ENCODE results near the gene HTRA2.

Gene HTRA2

DNA sequence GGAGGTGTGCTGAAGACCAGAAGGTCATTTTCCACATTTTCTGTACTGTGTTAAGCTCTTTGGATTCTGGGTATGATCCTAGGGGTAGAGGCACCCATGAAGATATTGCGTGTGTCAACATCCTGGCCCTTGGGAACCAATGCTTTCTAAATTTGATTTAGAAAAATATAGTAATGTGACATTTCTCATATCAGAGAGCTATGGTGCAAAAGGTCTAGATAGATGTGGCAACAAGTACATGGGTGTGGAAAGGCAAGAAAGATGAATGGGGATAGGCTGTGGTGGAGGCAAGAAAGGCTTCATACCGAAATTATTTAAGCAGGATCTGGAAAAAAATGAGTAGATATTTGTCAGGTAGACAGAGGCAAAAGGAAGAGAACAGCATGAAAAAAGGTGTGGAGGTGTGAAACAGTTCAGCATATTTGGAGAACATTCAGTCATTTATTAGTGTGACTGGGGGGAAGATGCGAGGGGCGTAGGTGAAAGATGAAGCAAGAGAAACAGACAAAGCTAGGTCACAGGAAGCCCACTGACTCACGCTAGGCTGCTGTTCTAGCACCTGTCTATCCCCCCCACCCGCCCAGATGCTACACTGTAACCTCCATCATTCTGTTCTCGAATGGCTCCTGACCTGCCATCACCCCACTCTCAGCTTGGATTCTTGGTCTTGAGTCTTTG, 36.5 kb downstream of the HTRA2 start:
- DNase-seq, result no peak

DNA sequence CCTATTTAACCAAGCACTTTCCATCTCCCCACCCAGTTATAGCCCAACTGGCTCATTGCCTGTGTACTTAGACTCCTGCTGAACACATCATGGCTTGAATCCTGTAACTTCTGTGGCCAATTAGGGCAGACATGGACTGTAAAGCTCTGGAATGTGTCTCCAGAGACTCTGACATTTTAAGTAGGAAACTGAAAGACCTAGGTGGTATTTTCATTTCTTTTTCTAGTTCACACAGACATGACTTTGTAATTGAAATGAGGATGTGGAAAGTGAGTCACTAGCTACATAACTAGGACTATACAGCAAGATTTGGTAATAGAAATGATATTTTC, 37.0 kb downstream of the HTRA2 start:
- DNase-seq, result peak; percentile 50

DNA sequence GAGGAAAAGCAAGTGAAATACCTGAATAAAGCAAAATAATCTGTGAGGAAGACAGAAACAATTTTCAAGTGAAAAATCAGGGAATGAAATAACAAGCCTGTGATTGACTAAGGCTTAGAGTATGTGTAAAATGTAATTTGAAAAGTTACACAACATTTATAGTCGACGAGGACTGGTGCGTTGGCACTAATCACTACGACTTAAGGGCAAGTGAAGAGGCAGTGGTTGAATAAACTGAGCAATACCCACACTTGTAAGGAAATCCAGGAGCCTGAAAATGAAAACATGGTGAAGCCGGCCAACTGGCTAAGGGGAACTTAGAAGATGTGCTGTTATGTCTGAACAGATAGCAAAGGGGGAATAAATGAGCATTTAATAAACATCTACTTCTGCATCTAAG, 38.1 kb downstream of the HTRA2 start:
- DNase-seq, result no peak

DNA sequence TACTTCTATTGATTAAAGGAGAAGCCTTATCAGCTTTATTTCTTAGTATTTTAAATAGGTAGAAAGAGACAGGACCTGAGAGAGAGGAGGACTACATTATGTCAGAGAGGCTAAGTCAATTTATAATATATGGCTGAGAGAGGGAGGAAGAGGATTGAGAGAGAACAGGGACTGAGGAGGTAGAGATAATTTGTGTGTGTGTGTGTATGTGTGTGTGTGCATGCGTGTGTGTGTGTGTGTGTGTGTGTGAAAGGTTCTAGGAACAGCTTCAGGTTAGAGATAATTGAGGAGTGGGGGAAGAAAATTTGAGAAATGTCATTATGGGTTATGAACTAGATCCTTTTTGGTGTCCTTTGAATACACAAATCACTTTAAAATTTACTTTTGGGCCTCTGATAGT, 40.0 kb downstream of the HTRA2 start:
- no peak for DNase-seq

DNA sequence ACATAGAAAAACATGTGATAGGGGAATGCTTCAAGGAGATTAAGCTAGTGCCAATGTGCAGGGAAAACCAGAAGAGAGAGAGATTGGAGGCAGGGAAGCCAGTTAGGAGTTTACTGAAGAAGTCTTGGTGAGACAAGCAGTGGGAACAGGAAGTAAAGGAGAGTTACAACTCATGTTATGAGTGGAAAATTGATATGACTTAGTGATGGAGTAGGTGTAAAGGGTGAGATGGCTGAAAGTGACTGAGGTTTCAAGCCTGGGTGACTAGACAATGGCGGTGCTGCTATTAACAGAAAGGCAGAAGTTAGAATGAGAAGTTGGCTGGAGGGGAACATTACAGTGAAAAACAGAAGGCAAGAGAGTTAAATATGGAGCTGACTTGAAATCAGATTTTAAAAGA, 41.3 kb downstream of the HTRA2 start:
- peak; percentile 65 for DNase-seq

DNA sequence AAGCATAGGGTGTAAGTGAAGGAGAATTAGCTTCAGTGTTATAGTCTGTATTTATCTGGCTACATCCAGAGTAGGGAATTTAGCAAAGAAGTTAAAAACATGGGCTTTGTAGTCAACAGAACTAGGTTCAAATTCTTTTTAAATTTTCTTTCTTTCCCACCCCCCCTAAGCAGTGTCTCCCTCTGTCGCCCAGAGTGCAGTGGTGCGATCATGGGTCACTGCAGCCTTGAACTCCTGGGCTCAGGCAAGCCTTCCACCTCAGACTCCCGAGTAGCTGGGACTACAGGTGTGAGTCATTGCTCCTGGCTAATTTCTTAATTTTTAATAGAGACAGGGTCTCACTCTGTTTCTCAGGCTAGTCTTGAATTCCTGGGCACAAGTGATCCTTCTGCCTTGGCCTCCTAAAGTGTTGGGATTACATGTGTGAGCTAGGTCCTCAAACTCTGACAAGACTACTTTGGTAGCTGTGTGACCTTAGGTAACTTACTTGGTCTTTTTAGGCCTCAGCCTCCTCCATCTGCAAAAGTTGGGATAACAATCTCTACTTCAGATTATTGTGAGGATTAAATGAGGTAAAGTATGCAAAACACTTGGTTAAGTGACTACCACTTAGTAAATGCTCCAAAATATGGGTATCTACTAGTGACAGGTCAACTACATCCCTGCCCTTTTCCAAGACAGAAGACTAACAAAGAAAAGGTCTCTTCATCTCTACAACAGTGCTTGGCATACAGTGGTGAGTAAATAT, 42.6 kb downstream of the HTRA2 start:
- DNase-seq, result no peak

- DNase-seq, result peak; percentile 79
These were observed 44.2 kb downstream of the HTRA2 start for GRCh38 chr2:74573747-74574562.

DNA sequence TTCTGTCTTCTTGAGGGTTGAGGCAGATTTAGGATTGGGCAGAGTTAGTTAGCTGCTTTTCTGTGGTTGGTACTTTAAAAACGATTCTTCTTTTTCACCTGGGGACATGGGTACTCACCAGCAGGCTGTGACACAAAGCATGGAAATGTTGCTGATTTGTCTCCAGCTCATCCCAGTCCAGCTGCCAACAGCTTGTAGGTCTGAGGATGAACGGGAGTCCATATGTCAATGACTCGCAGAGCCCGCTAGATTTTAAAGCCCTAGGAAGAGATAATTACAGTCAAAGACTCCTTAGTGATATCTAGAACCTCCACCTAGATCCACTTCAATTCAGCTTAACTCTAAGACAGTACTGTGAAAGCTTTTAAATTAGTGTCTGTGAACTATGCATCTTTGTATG, 45.6 kb downstream of the HTRA2 start:
- DNase-seq, result no peak

DNA sequence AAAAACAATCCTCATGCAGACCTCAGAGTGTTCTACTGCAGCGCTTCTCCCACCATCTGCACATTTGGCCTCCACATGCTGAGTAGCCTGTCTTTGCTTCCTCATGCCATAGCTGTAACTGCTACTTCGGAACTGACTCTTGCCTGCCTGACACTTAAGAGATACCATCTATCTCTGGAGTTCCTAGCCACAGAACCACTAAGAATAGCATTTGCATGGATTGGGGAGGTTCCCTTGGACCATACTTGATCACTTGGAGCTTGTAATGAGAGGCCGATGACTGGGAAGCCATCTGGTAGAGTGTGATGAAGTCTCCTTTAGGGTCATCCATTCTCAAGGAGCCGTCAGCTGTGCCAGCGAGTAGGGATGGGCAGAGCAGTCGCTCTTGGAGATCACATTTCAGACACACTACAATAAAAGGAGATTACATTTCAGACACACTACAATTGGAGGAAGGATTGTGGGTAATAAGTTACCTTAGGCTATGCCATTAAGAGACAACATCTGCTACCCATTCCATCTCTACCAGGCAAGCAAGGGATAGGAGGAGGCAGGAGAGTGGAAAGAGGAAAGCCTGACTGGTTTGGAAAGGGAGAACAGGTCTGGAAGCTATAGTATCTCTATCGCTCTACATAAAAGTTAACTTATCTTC, 46.6 kb downstream of the HTRA2 start:
- DNase-seq, result no peak

- DNase-seq, result no peak
These were observed 47.1 kb downstream of the HTRA2 start for GRCh38 chr2:74576863-74577229.

DNA sequence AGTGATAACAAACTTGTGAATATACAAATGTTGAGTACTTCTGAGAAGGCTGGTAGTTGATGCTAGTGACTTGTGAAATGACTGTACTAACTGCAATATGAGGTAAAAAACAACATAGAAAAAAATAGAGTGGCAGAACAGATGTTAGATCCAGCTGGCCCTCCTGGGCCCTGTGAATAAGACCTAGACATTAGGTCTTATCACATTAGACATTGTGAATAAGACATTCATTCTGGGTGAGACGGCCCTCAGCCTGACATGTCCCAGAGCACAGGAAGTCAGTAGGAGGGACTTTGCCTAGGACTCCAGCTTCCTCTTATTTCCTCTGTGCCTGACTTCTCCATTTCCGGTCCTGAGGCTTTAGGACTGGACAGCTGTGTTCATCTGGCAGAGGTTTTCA, 47.7 kb downstream of the HTRA2 start:
- peak; percentile 75 for DNase-seq

DNA sequence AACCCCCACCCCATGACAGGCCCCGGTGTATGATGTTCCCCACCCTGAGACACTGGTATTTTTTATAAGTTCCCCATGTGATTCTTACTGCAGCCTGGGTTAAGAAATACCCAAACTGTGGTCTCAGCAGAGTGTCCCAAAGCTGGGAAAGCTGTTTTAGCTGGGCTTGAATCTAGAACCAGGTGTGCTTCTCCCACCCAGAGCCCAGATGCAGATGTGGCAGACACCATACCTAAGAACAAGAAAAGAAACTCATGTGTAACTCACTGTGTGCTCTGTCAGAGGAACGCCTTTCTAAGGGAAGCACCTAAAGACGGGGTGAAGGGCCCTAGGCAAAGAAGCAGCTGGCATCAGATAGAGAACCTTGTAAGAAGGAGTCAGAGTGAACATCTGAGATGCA, 48.7 kb downstream of the HTRA2 start:
- peak; percentile 42 for DNase-seq

DNA sequence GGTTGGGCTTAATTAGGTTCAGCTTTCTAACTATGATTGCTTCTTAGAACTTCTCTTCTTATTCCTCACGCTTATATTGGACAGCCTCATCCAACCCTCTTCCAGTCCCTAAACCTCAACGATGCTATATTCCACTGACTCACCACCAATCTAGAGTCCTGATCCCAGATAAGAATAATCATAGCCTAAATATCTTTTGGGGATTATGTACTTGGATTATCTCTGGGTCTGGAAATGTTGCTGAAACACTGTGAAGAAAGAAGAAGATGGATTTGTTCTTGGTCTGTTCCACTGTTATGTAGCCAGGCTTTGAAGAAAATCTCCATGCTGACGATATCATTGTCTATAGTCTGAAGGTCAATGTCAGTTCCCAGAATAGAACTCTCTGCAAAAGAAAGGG, 51.7 kb downstream of the HTRA2 start:
- no peak for DNase-seq

- DNase-seq, result no peak
These were observed 52.5 kb downstream of the HTRA2 start for GRCh38 chr2:74582184-74582583.
